ENCODE measurements around the gene CBX5. TPM values are rescaled to one million over a fixed set of nuclear protein-coding genes. Genes with fewer than 3 reads are reported as not detected.
A peak's percentile ranks its signal among the peaks of the same experiment; 100 is the strongest.

CBX5 gene
- total and polyA plus RNA-seq, 9 of the 15 experiments (the other 6 are each of a cell fraction or from before 2014, with no cell fraction given) = 32.6 to 102 (median 59.2) TPM

DNA sequence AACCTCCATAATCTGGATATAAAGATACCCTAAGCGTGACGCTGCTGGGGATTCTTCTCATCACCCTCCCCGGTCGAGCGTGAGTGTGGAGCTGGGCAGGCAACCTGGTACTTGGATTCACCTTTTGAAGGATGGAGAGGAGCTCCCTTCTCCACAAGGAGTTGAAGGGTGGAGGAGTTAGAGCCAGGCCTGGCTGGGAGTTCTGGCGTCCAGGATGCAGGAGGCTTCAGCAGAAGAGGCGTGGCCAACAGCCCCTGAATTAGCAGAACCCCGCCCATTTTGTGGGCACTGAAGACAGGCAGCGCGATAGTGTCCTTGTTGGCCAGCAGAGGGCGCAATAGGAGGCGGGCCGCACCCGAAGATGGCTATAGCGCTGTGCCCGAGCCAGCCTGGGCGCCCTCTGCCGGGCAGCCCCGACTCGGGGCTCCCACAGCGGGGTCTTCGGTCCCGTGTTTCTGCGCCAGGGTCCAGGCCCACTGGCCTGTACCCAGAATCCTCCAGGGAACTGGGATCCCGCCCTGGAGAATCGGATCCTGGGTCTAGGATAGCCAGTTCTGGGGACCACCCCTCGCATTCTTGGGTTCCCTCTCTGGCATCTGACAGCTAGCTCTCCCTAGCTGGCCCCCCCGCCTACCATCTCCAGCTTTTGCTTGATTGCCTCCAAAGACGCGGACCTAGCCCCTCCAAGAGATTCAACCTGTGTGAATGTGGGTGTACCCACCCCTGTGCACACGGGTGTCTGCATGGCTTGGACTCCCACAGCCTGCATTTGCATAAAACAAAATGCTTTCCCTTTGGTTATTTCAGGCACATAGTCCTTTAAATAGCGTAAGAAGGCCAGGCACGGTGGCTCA lies 65.1 kb downstream of the CBX5 start (continued):
- TF ChIP-seq, protein P1, sequence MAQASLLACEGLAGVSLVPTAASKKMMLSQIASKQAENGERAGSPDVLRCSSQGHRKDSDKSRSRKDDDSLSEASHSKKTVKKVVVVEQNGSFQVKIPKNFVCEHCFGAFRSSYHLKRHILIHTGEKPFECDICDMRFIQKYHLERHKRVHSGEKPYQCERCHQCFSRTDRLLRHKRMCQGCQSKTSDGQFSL (CRISPR knock-in tag; IDR thresholded peaks at IDR 0.05) = no peak
- TF ChIP-seq, protein P1 (tag; IDR thresholded peaks at IDR 0.05) = no peak
- TF ChIP-seq BMI1 (IDR thresholded peaks at IDR 0.05; ENCODE audit: low read length) (no peak), RHOXF2B (CRISPR knock-in tag; conservative IDR thresholded peaks at IDR 0.05) (no peak), CREB1 (IDR thresholded peaks at IDR 0.05) (no peak; the same call in 1 of the 2 replicates), CREB1 (CRISPR knock-in tag; IDR thresholded peaks at IDR 0.05) (peak; percentile 66; the same call in 1 of the 2 replicates), BDP1 (IDR thresholded peaks at IDR 0.05; ENCODE audit: insufficient read depth, insufficient read length) (no peak), TARDBP (IDR thresholded peaks at IDR 0.05) (peak; percentile 63; the same call in 1 of the 2 replicates), U2AF1 (optimal IDR thresholded peaks at IDR 0.05; ENCODE audit: low read depth, low read length) (no peak), ZNF507 (tag; conservative IDR thresholded peaks at IDR 0.05) (no peak), ZNF644 (tag; IDR thresholded peaks at IDR 0.05; ENCODE audit: low read depth) (no peak), XRCC5 (IDR thresholded peaks at IDR 0.05; ENCODE audit: low read depth, low read length) (peak; percentile 96)
- TF ChIP-seq, protein P2, sequence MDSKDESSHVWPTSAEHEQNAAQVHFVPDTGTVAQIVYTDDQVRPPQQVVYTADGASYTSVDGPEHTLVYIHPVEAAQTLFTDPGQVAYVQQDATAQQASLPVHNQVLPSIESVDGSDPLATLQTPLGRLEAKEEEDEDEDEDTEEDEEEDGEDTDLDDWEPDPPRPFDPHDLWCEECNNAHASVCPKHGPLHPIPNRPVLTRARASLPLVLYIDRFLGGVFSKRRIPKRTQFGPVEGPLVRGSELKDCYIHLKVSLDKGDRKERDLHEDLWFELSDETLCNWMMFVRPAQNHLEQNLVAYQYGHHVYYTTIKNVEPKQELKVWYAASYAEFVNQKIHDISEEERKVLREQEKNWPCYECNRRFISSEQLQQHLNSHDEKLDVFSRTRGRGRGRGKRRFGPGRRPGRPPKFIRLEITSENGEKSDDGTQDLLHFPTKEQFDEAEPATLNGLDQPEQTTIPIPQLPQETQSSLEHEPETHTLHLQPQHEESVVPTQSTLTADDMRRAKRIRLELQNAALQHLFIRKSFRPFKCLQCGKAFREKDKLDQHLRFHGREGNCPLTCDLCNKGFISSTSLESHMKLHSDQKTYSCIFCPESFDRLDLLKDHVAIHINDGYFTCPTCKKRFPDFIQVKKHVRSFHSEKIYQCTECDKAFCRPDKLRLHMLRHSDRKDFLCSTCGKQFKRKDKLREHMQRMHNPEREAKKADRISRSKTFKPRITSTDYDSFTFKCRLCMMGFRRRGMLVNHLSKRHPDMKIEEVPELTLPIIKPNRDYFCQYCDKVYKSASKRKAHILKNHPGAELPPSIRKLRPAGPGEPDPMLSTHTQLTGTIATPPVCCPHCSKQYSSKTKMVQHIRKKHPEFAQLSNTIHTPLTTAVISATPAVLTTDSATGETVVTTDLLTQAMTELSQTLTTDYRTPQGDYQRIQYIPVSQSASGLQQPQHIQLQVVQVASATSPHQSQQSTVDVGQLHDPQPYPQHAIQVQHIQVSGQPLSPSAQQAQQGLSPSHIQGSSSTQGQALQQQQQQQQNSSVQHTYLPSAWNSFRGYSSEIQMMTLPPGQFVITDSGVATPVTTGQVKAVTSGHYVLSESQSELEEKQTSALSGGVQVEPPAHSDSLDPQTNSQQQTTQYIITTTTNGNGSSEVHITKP (IDR thresholded peaks at IDR 0.05; ENCODE audit: partially characterized antibody) = no peak
- TF ChIP-seq, protein P3, sequence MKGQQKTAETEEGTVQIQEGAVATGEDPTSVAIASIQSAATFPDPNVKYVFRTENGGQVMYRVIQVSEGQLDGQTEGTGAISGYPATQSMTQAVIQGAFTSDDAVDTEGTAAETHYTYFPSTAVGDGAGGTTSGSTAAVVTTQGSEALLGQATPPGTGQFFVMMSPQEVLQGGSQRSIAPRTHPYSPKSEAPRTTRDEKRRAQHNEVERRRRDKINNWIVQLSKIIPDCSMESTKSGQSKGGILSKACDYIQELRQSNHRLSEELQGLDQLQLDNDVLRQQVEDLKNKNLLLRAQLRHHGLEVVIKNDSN (CRISPR knock-in tag; IDR thresholded peaks at IDR 0.05) = no peak
- TF ChIP-seq, protein P4, sequence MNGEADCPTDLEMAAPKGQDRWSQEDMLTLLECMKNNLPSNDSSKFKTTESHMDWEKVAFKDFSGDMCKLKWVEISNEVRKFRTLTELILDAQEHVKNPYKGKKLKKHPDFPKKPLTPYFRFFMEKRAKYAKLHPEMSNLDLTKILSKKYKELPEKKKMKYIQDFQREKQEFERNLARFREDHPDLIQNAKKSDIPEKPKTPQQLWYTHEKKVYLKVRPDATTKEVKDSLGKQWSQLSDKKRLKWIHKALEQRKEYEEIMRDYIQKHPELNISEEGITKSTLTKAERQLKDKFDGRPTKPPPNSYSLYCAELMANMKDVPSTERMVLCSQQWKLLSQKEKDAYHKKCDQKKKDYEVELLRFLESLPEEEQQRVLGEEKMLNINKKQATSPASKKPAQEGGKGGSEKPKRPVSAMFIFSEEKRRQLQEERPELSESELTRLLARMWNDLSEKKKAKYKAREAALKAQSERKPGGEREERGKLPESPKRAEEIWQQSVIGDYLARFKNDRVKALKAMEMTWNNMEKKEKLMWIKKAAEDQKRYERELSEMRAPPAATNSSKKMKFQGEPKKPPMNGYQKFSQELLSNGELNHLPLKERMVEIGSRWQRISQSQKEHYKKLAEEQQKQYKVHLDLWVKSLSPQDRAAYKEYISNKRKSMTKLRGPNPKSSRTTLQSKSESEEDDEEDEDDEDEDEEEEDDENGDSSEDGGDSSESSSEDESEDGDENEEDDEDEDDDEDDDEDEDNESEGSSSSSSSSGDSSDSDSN (IDR thresholded peaks at IDR 0.05; ENCODE audit: borderline replicate concordance in 1 of 2, low read depth in 2 of 2, low read length in 2 of 2) = no peak
- TF ChIP-seq, protein P5, sequence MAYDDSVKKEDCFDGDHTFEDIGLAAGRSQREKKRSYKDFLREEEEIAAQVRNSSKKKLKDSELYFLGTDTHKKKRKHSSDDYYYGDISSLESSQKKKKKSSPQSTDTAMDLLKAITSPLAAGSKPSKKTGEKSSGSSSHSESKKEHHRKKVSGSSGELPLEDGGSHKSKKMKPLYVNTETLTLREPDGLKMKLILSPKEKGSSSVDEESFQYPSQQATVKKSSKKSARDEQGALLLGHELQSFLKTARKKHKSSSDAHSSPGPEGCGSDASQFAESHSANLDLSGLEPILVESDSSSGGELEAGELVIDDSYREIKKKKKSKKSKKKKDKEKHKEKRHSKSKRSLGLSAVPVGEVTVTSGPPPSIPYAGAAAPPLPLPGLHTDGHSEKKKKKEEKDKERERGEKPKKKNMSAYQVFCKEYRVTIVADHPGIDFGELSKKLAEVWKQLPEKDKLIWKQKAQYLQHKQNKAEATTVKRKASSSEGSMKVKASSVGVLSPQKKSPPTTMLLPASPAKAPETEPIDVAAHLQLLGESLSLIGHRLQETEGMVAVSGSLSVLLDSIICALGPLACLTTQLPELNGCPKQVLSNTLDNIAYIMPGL (CRISPR knock-in tag; IDR thresholded peaks at IDR 0.05) = peak; percentile 85; the same call in 1 of the 2 replicates
